Activated CD8-positive, alpha-beta T cell treated with anti-CD3 and anti-CD28 coated beads for 36 hours (primary cell): ENCODE results near the gene PIH1D2. TPM values are rescaled to one million over a fixed set of nuclear protein-coding genes. Genes with fewer than 3 reads are reported as not detected.
"Not testable (repeated sequence)": the region's sequence is repeated elsewhere in the genome, so short reads cannot be mapped to it uniquely, and the experiment has no call there.

ENCODE experiments used
- ATAC-seq: fragments of 200-7000 bp; cut with Tn5 transposase; one replicate; pipeline ENCODE4 v1.10.0; 2021; ENCODE audit warnings: mild to moderate bottlenecking, moderate library complexity
- CTCF ChIA-PET: fragments of 350-600 bp; sonication (Branson Sonifier 250); formaldehyde crosslinking; loops from one replicate; lab custom pipeline; 2021; ENCODE audit warnings: antibody characterized with exemption; lab: Charles Lee
- POLR2A ChIA-PET: fragments of 350-600 bp; sonication (Branson Sonifier 250); formaldehyde crosslinking; loops from one replicate; lab custom pipeline; 2021; ENCODE audit warnings: antibody characterized with exemption; lab: Charles Lee
- DNase-seq: peaks from one replicate; pipeline ENCODE4 v3.0.0-alpha.2; 2020
- H3K27ac Mint-ChIP-seq: one replicate; pipeline ENCODE4 v1.8.0; 2021; ENCODE audit warnings: mild to moderate bottlenecking, mixed read lengths
- H3K27me3 Mint-ChIP-seq: one replicate; pipeline ENCODE4 v1.8.0; 2021; ENCODE audit warnings: mixed read lengths
- H3K36me3 Mint-ChIP-seq: one replicate; pipeline ENCODE4 v1.8.0; 2021; ENCODE audit warnings: low read depth, mixed read lengths
- H3K4me1 Mint-ChIP-seq: one replicate; pipeline ENCODE4 v1.8.0; 2021; ENCODE audit warnings: low read depth, mixed read lengths
- H3K4me3 Mint-ChIP-seq: one replicate; pipeline ENCODE4 v1.8.0; 2021; ENCODE audit warnings: mild to moderate bottlenecking, moderate library complexity, mixed read lengths
- H3K9me3 Mint-ChIP-seq: one replicate; pipeline ENCODE4 v1.8.0; 2021; ENCODE audit warnings: mixed read lengths
- CTCF ChIP-seq: fragments of 200-600 bp; IDR thresholded peaks from one replicate; pipeline ENCODE4 v1.8.0; 2022; ENCODE audit warnings: antibody characterized with exemption, mild to moderate bottlenecking
- intact Hi-C: fragments of 100-400 bp; cut with micrococcal nuclease; formaldehyde crosslinking; loops from one replicate; pipeline ENCODE4 v1.10.0; 2022
- total RNA-seq, 2 experiments: library from RNA; stranded (reverse); gene quantifications; one replicate each; pipeline ENCODE4 v1.2.3, GENCODE V29; 2021

The PIH1D2 gene
- total RNA-seq, 2 experiments from 2014 or later = 0.61 to 0.67 TPM

GRCh38 chr11:112103446-112103845 lies 29.6 kb upstream of the PIH1D2 start:
- intact Hi-C loops = no loop called here

GRCh38 chr11:112100462-112100861 lies 26.6 kb upstream of the PIH1D2 start:
- CTCF ChIA-PET = interaction anchor here (2.9 kb wide), 1 partner anchor 13 kb away, joined by 14 read pairs; no protein-coding TSS in a partner anchor
- DNase-seq = no peak
- no peak overlapping the region for H3K4me3 Mint-ChIP-seq
- TF ChIP-seq CTCF = no peak
- intact Hi-C loops = no loop called here
- no peaks in the 10 kb centered on the region for H3K9me3 Mint-ChIP-seq
- ATAC-seq = no peak
- no peaks in the 10 kb centered on the region for H3K4me1 Mint-ChIP-seq
- POLR2A ChIA-PET = interaction anchor here (0.6 to 2.0 kb wide), 2 partner anchors 13 to 129 kb away, joined by 3 to 5 read pairs; partner anchors contain the start of genes SDHD and TIMM8B
- no peak overlapping the region for H3K27ac Mint-ChIP-seq
- peaks cover 15% of the 10 kb centered on the region for H3K36me3 Mint-ChIP-seq
- H3K27me3 Mint-ChIP-seq = no peaks in the 10 kb centered on the region

More at GRCh38 chr11:112103446-112103845, 29.6 kb upstream of the PIH1D2 start:
- no peak overlapping the region for H3K4me3 Mint-ChIP-seq
- no peak for TF ChIP-seq CTCF
- H3K4me1 Mint-ChIP-seq = no peaks in the 10 kb centered on the region
- no peaks in the 10 kb centered on the region for H3K27me3 Mint-ChIP-seq
- no peaks in the 10 kb centered on the region for H3K9me3 Mint-ChIP-seq
- H3K36me3 Mint-ChIP-seq = peaks cover 2% of the 10 kb centered on the region
- DNase-seq = no peak
- ATAC-seq = no peak
- CTCF ChIA-PET = interaction anchor here (1.1 to 5.6 kb wide), 2 partner anchors 9 to 12 kb away, joined by 3 to 34 read pairs; no protein-coding TSS in a partner anchor
- H3K27ac Mint-ChIP-seq = no peak overlapping the region
- POLR2A ChIA-PET = no interaction called here

GRCh38 chr11:112097734-112098528 lies 24.1 kb upstream of the PIH1D2 start:
- CTCF ChIA-PET = interaction anchor here (1.5 to 2.9 kb wide), 2 partner anchors 16 kb away, joined by 14 read pairs; no protein-coding TSS in a partner anchor
- POLR2A ChIA-PET = no interaction called here

GRCh38 chr11:112096194-112096593 lies 22.4 kb upstream of the PIH1D2 start:
- ChIA-PET POLR2A (interaction anchor here (1.2 kb wide), 1 partner anchor 10 kb away, joined by 3 read pairs; the partner anchor contains the start of genes SDHD and TIMM8B), CTCF (interaction anchor here (1.5 kb wide), 1 partner anchor 17 kb away, joined by 14 read pairs; no protein-coding TSS in a partner anchor)
- Mint-ChIP-seq H3K4me3 (no peak overlapping the region), H3K27ac (no peak overlapping the region), H3K27me3 (no peaks in the 10 kb centered on the region), H3K9me3 (no peaks in the 10 kb centered on the region), H3K36me3 (peaks cover 29% of the 10 kb centered on the region), H3K4me1 (peaks cover 2% of the 10 kb centered on the region)
- intact Hi-C loops = no loop called here
- TF ChIP-seq CTCF = no peak
- DNase-seq (no peak), ATAC-seq (no peak)

More at GRCh38 chr11:112097734-112098528, 24.1 kb upstream of the PIH1D2 start:
- no peaks in the 10 kb centered on the region for H3K4me1 Mint-ChIP-seq
- H3K4me3 Mint-ChIP-seq = no peak overlapping the region
- DNase-seq (no peak), ATAC-seq (no peak)
- H3K9me3 Mint-ChIP-seq = no peaks in the 10 kb centered on the region
- no peaks in the 10 kb centered on the region for H3K27me3 Mint-ChIP-seq
- intact Hi-C loops = no loop called here
- no peak for TF ChIP-seq CTCF
- H3K27ac Mint-ChIP-seq = no peak overlapping the region
- H3K36me3 Mint-ChIP-seq = peaks cover 18% of the 10 kb centered on the region

- intact Hi-C loops, CTCF ChIA-PET: not testable (repeated sequence)
Observed at GRCh38 chr11:112095302-112095701, 21.5 kb upstream of the PIH1D2 start.

More at GRCh38 chr11:112095302-112095701, 21.5 kb upstream of the PIH1D2 start:
- H3K27me3 Mint-ChIP-seq, H3K4me3 Mint-ChIP-seq, H3K27ac Mint-ChIP-seq, H3K9me3 Mint-ChIP-seq, DNase-seq, H3K4me1 Mint-ChIP-seq, ATAC-seq: not testable (repeated sequence)
- POLR2A ChIA-PET = interaction anchor here (1.2 kb wide), 1 partner anchor 9 kb away, joined by 3 read pairs; the partner anchor contains the start of genes SDHD and TIMM8B
- peaks cover 35% of the 10 kb centered on the region for H3K36me3 Mint-ChIP-seq
